ENCODE results near the gene NAA15. TPM values are rescaled to one million over a fixed set of nuclear protein-coding genes. Genes with fewer than 3 reads are reported as not detected.

Gene NAA15
- total RNA-seq, 1 donor from 2014 or later, result 52.8 TPM

DNA sequence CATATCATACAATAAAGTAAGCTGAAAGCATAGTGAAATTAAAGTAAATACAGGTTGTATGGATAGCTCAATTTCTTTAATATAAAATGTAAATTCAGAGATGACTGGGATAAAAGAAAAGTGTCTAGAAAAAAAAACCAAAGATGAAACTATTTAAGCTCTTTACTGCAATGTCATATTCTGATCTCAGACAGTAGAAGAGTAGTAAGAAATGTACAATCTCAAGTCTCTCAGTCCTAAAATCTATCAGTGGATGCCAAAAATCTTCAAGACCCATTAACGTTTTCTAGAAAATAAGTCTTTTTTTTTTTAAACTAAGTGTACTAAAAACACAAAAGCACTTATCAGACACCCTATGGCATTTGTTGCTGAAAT, 35.1 kb upstream of the NAA15 start:
- Mint-ChIP-seq H3K27me3 (no peaks in the 10 kb centered on the region), H3K4me1 (ENCODE audit: low read depth) (peaks cover 19% of the 10 kb centered on the region), H3K36me3 (ENCODE audit: insufficient read depth) (no peaks in the 10 kb centered on the region), H3K4me3 (ENCODE audit: low read depth) (peak overlapping the region; percentile 43), H3K9me3 (ENCODE audit: low read depth) (no peaks in the 10 kb centered on the region), H3K27ac (peak overlapping the region; percentile 44)
- DNase-seq (ENCODE audit: low spot score, unreplicated experiment), result no peak
- no peak for TF ChIP-seq CTCF (IDR thresholded peaks at IDR 0.05; ENCODE audit: unreplicated experiment)

GRCh38 chr4:139266583-139267257, 34.6 kb upstream of the NAA15 start:
- Mint-ChIP-seq H3K27me3 (no peaks in the 10 kb centered on the region), H3K4me1 (ENCODE audit: low read depth) (peaks cover 19% of the 10 kb centered on the region), H3K9me3 (ENCODE audit: low read depth) (no peaks in the 10 kb centered on the region), H3K27ac (peak overlapping the region; percentile 44), H3K36me3 (ENCODE audit: insufficient read depth) (no peaks in the 10 kb centered on the region), H3K4me3 (ENCODE audit: low read depth) (peak overlapping the region; percentile 43)
- TF ChIP-seq CTCF (IDR thresholded peaks at IDR 0.05; ENCODE audit: unreplicated experiment), result no peak
- peak; percentile 15 for DNase-seq (ENCODE audit: low spot score, unreplicated experiment)

- Mint-ChIP-seq H3K27ac (no peak overlapping the region), H3K36me3 (ENCODE audit: insufficient read depth) (no peaks in the 10 kb centered on the region), H3K4me1 (ENCODE audit: low read depth) (peaks cover 19% of the 10 kb centered on the region), H3K4me3 (ENCODE audit: low read depth) (no peak overlapping the region), H3K27me3 (no peaks in the 10 kb centered on the region), H3K9me3 (ENCODE audit: low read depth) (no peaks in the 10 kb centered on the region)
- DNase-seq (ENCODE audit: low spot score, unreplicated experiment), result no peak
- TF ChIP-seq CTCF (IDR thresholded peaks at IDR 0.05; ENCODE audit: unreplicated experiment), result no peak
Observed at GRCh38 chr4:139267301-139267700, 34.0 kb upstream of the NAA15 start.

- no peak overlapping the region for H3K27ac Mint-ChIP-seq
- peaks cover 23% of the 10 kb centered on the region for H3K27me3 Mint-ChIP-seq
- H3K4me1 Mint-ChIP-seq (ENCODE audit: low read depth), result no peaks in the 10 kb centered on the region
- no peak overlapping the region for H3K4me3 Mint-ChIP-seq (ENCODE audit: low read depth)
- H3K36me3 Mint-ChIP-seq (ENCODE audit: insufficient read depth), result no peaks in the 10 kb centered on the region
- no peaks in the 10 kb centered on the region for H3K9me3 Mint-ChIP-seq (ENCODE audit: low read depth)
- DNase-seq (ENCODE audit: low spot score, unreplicated experiment), result no peak
- no peak for TF ChIP-seq CTCF (IDR thresholded peaks at IDR 0.05; ENCODE audit: unreplicated experiment)
Observed at GRCh38 chr4:139273835-139274234, 27.5 kb upstream of the NAA15 start.

- TF ChIP-seq CTCF (IDR thresholded peaks at IDR 0.05; ENCODE audit: unreplicated experiment), result no peak
- peaks cover 32% of the 10 kb centered on the region for H3K27me3 Mint-ChIP-seq
- no peak overlapping the region for H3K27ac Mint-ChIP-seq
- H3K36me3 Mint-ChIP-seq (ENCODE audit: insufficient read depth), result no peaks in the 10 kb centered on the region
- peaks cover 3% of the 10 kb centered on the region for H3K4me1 Mint-ChIP-seq (ENCODE audit: low read depth)
- DNase-seq (ENCODE audit: low spot score, unreplicated experiment), result no peak
- H3K4me3 Mint-ChIP-seq (ENCODE audit: low read depth), result no peak overlapping the region
- H3K9me3 Mint-ChIP-seq (ENCODE audit: low read depth), result no peaks in the 10 kb centered on the region
Observed at GRCh38 chr4:139274790-139275189, 26.5 kb upstream of the NAA15 start.

All from progenitor cell of endocrine pancreas (in vitro differentiated cells).